ENCODE results near the gene TRPM2.

TRPM2 gene

GRCh38 chr21:44381874-44382273, 28.5 kb downstream of the TRPM2 start:
- peaks cover 0 to under 1% of the 10 kb centered on the region in 2 donors for H3K27me3 ChIP-seq (ENCODE audit: control insufficient read depth in 2 of 2, insufficient read depth in 2 of 2, low read length in 2 of 2)
- no peak overlapping the region for H3K4me3 ChIP-seq (ENCODE audit: low read length in 2 of 2)
- no peak overlapping the region for H3K27ac ChIP-seq (ENCODE audit: low read depth in 2 of 2, low read length in 2 of 2)
- peaks cover 2 to 4% of the 10 kb centered on the region in 2 donors for H3K9me3 ChIP-seq (ENCODE audit: control insufficient read depth in 2 of 2, low read length in 2 of 2)
- peaks cover 0 to 7% of the 10 kb centered on the region in 2 donors for H3K36me3 ChIP-seq (ENCODE audit: control insufficient read depth in 2 of 2, insufficient read depth in 2 of 2, low read length in 2 of 2)
- H3K4me1 ChIP-seq (ENCODE audit: control insufficient read depth in 2 of 2, insufficient read depth in 2 of 2, low read length in 2 of 2): no peaks in the 10 kb centered on the region
- no peak overlapping the region for H3K9ac ChIP-seq (ENCODE audit: low read depth in 1 of 2, low read length in 2 of 2)

- Histone ChIP-seq H3K27ac (ENCODE audit: low read depth in 2 of 2, low read length in 2 of 2) (no peak overlapping the region), H3K27me3 (ENCODE audit: control insufficient read depth in 2 of 2, insufficient read depth in 2 of 2, low read length in 2 of 2) (no peaks in the 10 kb centered on the region), H3K4me3 (ENCODE audit: low read length in 2 of 2) (no peak overlapping the region), H3K9me3 (ENCODE audit: control insufficient read depth in 2 of 2, low read length in 2 of 2) (peaks cover 2 to 4% of the 10 kb centered on the region in 2 donors), H3K36me3 (ENCODE audit: control insufficient read depth in 2 of 2, insufficient read depth in 2 of 2, low read length in 2 of 2) (peaks cover 0 to 7% of the 10 kb centered on the region in 2 donors), H3K4me1 (ENCODE audit: control insufficient read depth in 2 of 2, insufficient read depth in 2 of 2, low read length in 2 of 2) (no peaks in the 10 kb centered on the region), H3K9ac (ENCODE audit: low read depth in 1 of 2, low read length in 2 of 2) (no peak overlapping the region)
Observed at GRCh38 chr21:44382536-44382935, 29.1 kb downstream of the TRPM2 start.

GRCh38 chr21:44383216-44383615, 29.8 kb downstream of the TRPM2 start:
- Histone ChIP-seq H3K27ac (ENCODE audit: low read depth in 2 of 2, low read length in 2 of 2) (no peak overlapping the region), H3K9ac (ENCODE audit: low read depth in 1 of 2, low read length in 2 of 2) (no peak overlapping the region), H3K4me3 (ENCODE audit: low read length in 2 of 2) (no peak overlapping the region), H3K36me3 (ENCODE audit: control insufficient read depth in 2 of 2, insufficient read depth in 2 of 2, low read length in 2 of 2) (peaks cover 0 to 7% of the 10 kb centered on the region in 2 donors), H3K27me3 (ENCODE audit: control insufficient read depth in 2 of 2, insufficient read depth in 2 of 2, low read length in 2 of 2) (no peaks in the 10 kb centered on the region), H3K9me3 (ENCODE audit: control insufficient read depth in 2 of 2, low read length in 2 of 2) (peaks cover 2 to 4% of the 10 kb centered on the region in 2 donors), H3K4me1 (ENCODE audit: control insufficient read depth in 2 of 2, insufficient read depth in 2 of 2, low read length in 2 of 2) (no peaks in the 10 kb centered on the region)

- Histone ChIP-seq H3K27ac (ENCODE audit: low read depth in 2 of 2, low read length in 2 of 2) (no peak overlapping the region), H3K9me3 (ENCODE audit: control insufficient read depth in 2 of 2, low read length in 2 of 2) (peaks cover 2 to 4% of the 10 kb centered on the region in 2 donors), H3K4me3 (ENCODE audit: low read length in 2 of 2) (no peak overlapping the region), H3K9ac (ENCODE audit: low read depth in 1 of 2, low read length in 2 of 2) (no peak overlapping the region), H3K36me3 (ENCODE audit: control insufficient read depth in 2 of 2, insufficient read depth in 2 of 2, low read length in 2 of 2) (peaks cover 0 to 5% of the 10 kb centered on the region in 2 donors), H3K4me1 (ENCODE audit: control insufficient read depth in 2 of 2, insufficient read depth in 2 of 2, low read length in 2 of 2) (no peaks in the 10 kb centered on the region), H3K27me3 (ENCODE audit: control insufficient read depth in 2 of 2, insufficient read depth in 2 of 2, low read length in 2 of 2) (no peaks in the 10 kb centered on the region)
Observed at GRCh38 chr21:44384968-44385367, 31.5 kb downstream of the TRPM2 start.

- no peak overlapping the region for H3K4me3 ChIP-seq (ENCODE audit: low read length in 2 of 2)
- no peak overlapping the region for H3K27ac ChIP-seq (ENCODE audit: low read depth in 2 of 2, low read length in 2 of 2)
- no peaks in the 10 kb centered on the region for H3K4me1 ChIP-seq (ENCODE audit: control insufficient read depth in 2 of 2, insufficient read depth in 2 of 2, low read length in 2 of 2)
- no peaks in the 10 kb centered on the region for H3K36me3 ChIP-seq (ENCODE audit: control insufficient read depth in 2 of 2, insufficient read depth in 2 of 2, low read length in 2 of 2)
- H3K9me3 ChIP-seq (ENCODE audit: control insufficient read depth in 2 of 2, low read length in 2 of 2): peaks cover 2 to 4% of the 10 kb centered on the region in 2 donors
- no peaks in the 10 kb centered on the region for H3K27me3 ChIP-seq (ENCODE audit: control insufficient read depth in 2 of 2, insufficient read depth in 2 of 2, low read length in 2 of 2)
- H3K9ac ChIP-seq (ENCODE audit: low read depth in 1 of 2, low read length in 2 of 2): no peak overlapping the region
Observed at GRCh38 chr21:44389335-44389734, 35.9 kb downstream of the TRPM2 start.

GRCh38 chr21:44390886-44391285, 37.5 kb downstream of the TRPM2 start:
- no peaks in the 10 kb centered on the region for H3K4me1 ChIP-seq (ENCODE audit: control insufficient read depth in 2 of 2, insufficient read depth in 2 of 2, low read length in 2 of 2)
- no peaks in the 10 kb centered on the region for H3K36me3 ChIP-seq (ENCODE audit: control insufficient read depth in 2 of 2, insufficient read depth in 2 of 2, low read length in 2 of 2)
- H3K4me3 ChIP-seq (ENCODE audit: low read length in 2 of 2): no peak overlapping the region
- no peaks in the 10 kb centered on the region for H3K27me3 ChIP-seq (ENCODE audit: control insufficient read depth in 2 of 2, insufficient read depth in 2 of 2, low read length in 2 of 2)
- no peak overlapping the region for H3K27ac ChIP-seq (ENCODE audit: low read depth in 2 of 2, low read length in 2 of 2)
- no peaks in the 10 kb centered on the region for H3K9me3 ChIP-seq (ENCODE audit: control insufficient read depth in 2 of 2, low read length in 2 of 2)
- H3K9ac ChIP-seq (ENCODE audit: low read depth in 1 of 2, low read length in 2 of 2): no peak overlapping the region

DNA sequence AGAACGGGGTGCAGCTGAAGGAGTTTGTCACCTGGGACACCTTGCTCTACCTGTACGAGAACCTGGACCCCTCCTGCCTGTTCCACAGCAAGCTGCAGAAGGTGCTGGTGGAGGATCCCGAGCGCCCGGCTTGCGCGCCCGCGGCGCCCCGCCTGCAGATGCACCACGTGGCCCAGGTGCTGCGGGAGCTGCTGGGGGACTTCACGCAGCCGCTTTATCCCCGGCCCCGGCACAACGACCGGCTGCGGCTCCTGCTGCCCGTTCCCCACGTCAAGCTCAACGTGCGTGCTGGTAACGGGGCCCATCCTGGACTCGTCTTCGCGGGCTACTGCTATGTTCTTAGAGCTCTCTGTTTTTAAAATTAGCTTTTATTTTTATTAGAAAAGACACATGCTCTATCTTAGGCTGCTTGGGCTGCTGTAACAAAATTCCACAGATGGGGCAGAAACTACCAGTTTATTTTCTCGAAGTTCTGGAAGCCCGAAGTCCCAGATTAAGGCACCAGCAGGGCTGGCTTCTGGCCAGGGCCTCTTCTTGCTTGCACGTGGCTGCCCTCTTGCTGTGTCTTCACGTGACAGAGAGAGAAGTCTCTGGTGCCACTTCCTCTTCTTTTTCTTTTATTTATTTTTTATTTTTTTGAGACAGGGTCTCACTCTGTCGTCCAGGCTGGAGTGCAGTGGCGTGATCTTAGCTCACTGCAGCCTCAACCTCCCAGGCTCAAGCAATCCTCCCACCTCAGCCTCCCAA, 38.1 kb downstream of the TRPM2 start:
- H3K27ac ChIP-seq (ENCODE audit: low read depth in 2 of 2, low read length in 2 of 2): no peak overlapping the region
- H3K9me3 ChIP-seq (ENCODE audit: control insufficient read depth in 2 of 2, low read length in 2 of 2): no peaks in the 10 kb centered on the region
- H3K4me3 ChIP-seq (ENCODE audit: low read length in 2 of 2): no peak overlapping the region
- H3K36me3 ChIP-seq (ENCODE audit: control insufficient read depth in 2 of 2, insufficient read depth in 2 of 2, low read length in 2 of 2): no peaks in the 10 kb centered on the region
- H3K4me1 ChIP-seq (ENCODE audit: control insufficient read depth in 2 of 2, insufficient read depth in 2 of 2, low read length in 2 of 2): no peaks in the 10 kb centered on the region
- no peak overlapping the region for H3K9ac ChIP-seq (ENCODE audit: low read depth in 1 of 2, low read length in 2 of 2)
- no peaks in the 10 kb centered on the region for H3K27me3 ChIP-seq (ENCODE audit: control insufficient read depth in 2 of 2, insufficient read depth in 2 of 2, low read length in 2 of 2)

DNA sequence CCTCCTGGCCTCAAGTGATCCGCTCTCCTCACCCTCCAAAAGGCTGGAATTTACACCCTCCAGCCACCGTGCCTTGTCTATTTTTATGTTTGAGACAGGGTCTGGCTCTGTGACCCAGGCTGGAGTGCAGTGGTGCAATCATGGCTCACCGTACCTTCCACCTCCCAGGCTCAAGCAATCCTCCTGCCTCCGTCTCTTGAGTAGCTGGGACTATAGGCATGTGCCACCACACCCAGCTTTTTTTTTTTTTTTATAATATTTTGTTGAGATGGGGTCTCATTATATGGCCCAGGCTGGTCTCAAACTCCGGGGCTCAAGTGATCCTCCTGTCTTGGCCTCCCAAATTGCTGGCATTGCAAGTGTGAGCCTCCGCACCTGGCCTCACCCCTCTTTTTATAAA, 38.8 kb downstream of the TRPM2 start:
- no peaks in the 10 kb centered on the region for H3K27me3 ChIP-seq (ENCODE audit: control insufficient read depth in 2 of 2, insufficient read depth in 2 of 2, low read length in 2 of 2)
- H3K4me1 ChIP-seq (ENCODE audit: control insufficient read depth in 2 of 2, insufficient read depth in 2 of 2, low read length in 2 of 2): no peaks in the 10 kb centered on the region
- no peaks in the 10 kb centered on the region for H3K9me3 ChIP-seq (ENCODE audit: control insufficient read depth in 2 of 2, low read length in 2 of 2)
- no peaks in the 10 kb centered on the region for H3K36me3 ChIP-seq (ENCODE audit: control insufficient read depth in 2 of 2, insufficient read depth in 2 of 2, low read length in 2 of 2)
- no peak overlapping the region for H3K9ac ChIP-seq (ENCODE audit: low read depth in 1 of 2, low read length in 2 of 2)
- H3K4me3 ChIP-seq (ENCODE audit: low read length in 2 of 2): no peak overlapping the region
- no peak overlapping the region for H3K27ac ChIP-seq (ENCODE audit: low read depth in 2 of 2, low read length in 2 of 2)

DNA sequence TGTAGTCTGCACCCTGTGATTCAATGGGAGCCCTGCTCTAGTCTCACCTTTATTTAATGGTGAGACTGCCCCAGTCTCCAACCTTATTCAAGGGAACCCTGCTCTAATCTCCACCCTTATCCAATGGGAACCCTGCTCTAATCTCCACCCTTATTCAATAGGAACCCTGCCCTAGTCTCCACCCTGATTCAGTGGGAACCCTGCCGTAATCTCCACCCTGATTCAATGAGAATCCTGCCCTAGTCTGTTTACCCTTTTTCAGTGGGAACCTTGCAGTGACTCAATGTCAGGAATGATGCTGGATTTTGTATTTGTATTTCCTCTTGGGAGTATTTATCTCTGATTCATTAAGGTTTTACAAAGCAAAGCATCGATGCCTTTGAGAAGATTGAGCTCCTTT, 39.5 kb downstream of the TRPM2 start:
- no peaks in the 10 kb centered on the region for H3K27me3 ChIP-seq (ENCODE audit: control insufficient read depth in 2 of 2, insufficient read depth in 2 of 2, low read length in 2 of 2)
- H3K4me3 ChIP-seq (ENCODE audit: low read length in 2 of 2): no peak overlapping the region
- H3K9ac ChIP-seq (ENCODE audit: low read depth in 1 of 2, low read length in 2 of 2): no peak overlapping the region
- no peak overlapping the region for H3K27ac ChIP-seq (ENCODE audit: low read depth in 2 of 2, low read length in 2 of 2)
- H3K4me1 ChIP-seq (ENCODE audit: control insufficient read depth in 2 of 2, insufficient read depth in 2 of 2, low read length in 2 of 2): no peaks in the 10 kb centered on the region
- H3K9me3 ChIP-seq (ENCODE audit: control insufficient read depth in 2 of 2, low read length in 2 of 2): no peaks in the 10 kb centered on the region
- H3K36me3 ChIP-seq (ENCODE audit: control insufficient read depth in 2 of 2, insufficient read depth in 2 of 2, low read length in 2 of 2): no peaks in the 10 kb centered on the region

DNA sequence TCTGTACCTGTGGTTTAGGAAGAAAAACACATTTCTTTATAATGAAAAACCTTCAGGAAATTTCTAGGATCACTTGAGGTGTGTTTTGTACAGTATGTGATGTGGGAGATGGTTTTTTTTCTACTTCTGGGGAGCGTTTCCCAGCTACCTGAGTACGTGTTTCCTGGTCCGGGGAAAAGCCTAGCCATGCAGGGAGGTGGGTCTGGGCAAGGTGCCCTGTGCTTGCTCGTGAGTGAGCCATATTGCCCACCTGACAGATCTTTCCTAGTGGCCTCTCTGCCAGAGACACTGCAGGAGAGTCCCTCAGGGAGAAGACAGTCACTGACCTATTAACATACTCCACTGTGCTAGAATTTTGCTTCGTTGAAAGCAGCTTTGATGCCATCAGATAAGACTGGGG, 41.3 kb downstream of the TRPM2 start:
- H3K9me3 ChIP-seq (ENCODE audit: control insufficient read depth in 2 of 2, low read length in 2 of 2): no peaks in the 10 kb centered on the region
- no peaks in the 10 kb centered on the region for H3K27me3 ChIP-seq (ENCODE audit: control insufficient read depth in 2 of 2, insufficient read depth in 2 of 2, low read length in 2 of 2)
- no peaks in the 10 kb centered on the region for H3K4me1 ChIP-seq (ENCODE audit: control insufficient read depth in 2 of 2, insufficient read depth in 2 of 2, low read length in 2 of 2)
- H3K4me3 ChIP-seq (ENCODE audit: low read length in 2 of 2): no peak overlapping the region
- H3K36me3 ChIP-seq (ENCODE audit: control insufficient read depth in 2 of 2, insufficient read depth in 2 of 2, low read length in 2 of 2): no peaks in the 10 kb centered on the region
- no peak overlapping the region for H3K9ac ChIP-seq (ENCODE audit: low read depth in 1 of 2, low read length in 2 of 2)
- no peak overlapping the region for H3K27ac ChIP-seq (ENCODE audit: low read depth in 2 of 2, low read length in 2 of 2)

Data from mucosa of rectum (tissue), 2 donors.